Measurements from ENCODE around the gene SCNN1B.
"Not testable (repeated sequence)": the region's sequence is repeated elsewhere in the genome, so short reads cannot be mapped to it uniquely, and the experiment has no call there.

The SCNN1B gene

DNA sequence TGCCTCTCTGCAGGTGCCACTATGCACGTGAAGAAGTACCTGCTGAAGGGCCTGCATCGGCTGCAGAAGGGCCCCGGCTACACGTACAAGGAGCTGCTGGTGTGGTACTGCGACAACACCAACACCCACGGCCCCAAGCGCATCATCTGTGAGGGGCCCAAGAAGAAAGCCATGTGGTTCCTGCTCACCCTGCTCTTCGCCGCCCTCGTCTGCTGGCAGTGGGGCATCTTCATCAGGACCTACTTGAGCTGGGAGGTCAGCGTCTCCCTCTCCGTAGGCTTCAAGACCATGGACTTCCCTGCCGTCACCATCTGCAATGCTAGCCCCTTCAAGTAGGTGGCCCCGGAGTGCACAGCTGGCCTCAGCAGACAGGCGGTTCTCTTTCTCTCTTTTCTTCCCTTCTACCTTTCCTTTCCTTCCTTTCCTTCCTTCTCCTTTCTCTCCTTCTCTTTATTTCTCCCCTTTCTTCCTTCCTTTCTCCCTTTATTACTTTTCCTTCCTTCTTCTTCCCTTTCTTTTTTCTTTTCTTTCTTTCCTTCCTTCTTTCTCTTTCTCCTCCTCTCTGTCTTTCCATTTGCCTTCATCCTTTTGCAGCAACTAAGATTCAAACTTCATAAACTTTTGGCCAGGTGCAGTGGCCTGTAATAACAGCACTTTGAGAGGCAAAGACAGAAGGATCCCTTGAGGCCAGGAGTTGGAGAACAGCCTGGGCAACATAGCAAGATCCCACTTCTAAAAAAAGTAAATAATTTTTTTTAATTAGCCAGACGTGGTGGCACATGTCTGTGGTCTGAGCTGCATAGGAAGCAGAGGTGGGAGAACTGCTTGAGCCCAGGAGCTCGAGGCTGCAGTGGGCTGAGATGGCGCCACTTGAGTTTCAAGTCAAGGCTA, 46.7 kb downstream of the SCNN1B start:
- DNase-seq (ENCODE audit: low read depth in 4 of 4, low spot score in 1 of 4) = no peak

DNA sequence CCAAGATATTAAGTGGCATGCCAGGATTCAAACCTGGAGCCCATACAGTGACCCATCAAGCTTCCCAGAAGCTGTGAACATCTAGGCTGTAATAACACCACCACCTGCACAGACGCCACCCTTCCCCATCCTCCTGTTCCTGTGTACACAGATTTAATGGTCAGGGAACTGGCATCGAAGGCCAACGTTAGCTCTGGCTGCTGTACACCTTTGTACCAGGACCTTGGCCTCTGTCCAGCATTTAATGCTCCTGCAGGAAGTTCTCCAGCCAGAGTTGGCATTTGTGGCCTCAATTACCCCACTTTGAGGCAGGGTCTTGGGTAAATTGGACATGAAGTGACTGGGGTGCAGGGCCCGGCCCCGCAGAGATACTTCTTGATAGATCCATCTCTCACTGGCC, 49.3 kb downstream of the SCNN1B start:
- no peak for DNase-seq (ENCODE audit: low read depth in 4 of 4, low spot score in 1 of 4)

DNA sequence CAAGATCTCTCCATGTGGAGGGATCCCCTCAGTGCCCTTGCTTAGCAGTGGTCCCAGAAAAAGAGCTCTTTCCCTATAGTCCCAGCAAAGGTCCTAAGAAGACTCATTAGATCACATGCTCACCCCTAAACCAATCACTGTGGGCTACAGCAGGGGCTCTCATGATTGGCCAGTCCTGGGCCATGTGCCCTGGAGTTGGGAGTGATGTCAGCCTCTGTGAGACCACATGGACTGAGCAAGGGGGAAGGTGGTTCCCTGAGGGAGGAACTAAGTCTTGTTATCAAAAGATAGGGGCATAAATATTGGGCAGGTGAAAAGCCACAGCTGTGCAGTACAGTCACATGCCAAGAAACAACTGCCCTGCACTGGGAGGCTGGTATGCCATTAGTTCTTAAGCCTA, 51.3 kb downstream of the SCNN1B start:
- no peak for DNase-seq (ENCODE audit: low read depth in 4 of 4, low spot score in 1 of 4)

DNA sequence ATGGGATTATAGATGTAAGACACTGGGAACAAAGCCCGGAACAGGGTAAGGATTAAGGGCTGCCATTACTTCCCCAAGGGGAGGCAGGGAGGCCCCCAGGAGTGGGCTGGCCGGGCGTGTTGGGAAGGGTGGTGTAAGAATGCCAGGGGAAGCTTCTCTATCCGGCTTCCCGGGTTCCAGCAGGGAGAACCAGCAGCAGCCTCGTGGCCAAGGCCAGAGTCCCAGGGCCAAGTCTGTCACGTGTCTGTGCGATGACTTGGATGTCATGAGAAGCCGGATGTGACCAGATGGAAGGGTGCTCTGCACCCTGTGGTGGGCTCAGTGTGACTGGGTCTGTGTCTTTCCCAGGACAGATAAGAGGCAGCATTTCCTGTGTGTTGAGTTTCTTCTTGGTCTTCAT, 52.1 kb downstream of the SCNN1B start:
- DNase-seq (ENCODE audit: low read depth in 4 of 4, low spot score in 1 of 4) = no peak

GRCh38 chr16:23355106-23355670, 53.1 kb downstream of the SCNN1B start:
- no peak for DNase-seq (ENCODE audit: low read depth in 4 of 4, low spot score in 1 of 4)

DNA sequence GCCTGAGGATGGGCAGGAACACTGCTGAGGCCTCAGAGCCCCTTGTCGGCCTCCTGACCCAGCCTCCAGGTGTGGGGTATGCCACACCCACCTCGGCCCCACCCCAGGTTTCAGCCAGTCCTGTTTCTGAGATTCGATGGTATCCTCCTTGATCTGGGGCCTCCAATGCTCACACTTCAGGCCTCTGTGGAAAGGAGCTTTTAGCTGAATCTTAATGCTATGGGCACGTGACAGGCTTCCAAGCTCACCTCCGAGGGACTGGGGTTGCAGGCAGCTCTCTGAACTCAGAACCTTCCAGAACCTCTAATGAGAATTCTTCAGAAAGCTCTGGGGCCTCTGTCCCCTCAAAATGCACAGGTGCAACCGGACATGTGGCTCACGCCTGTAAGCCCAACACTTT, 54.8 kb downstream of the SCNN1B start:
- DNase-seq (ENCODE audit: low read depth in 4 of 4, low spot score in 1 of 4) = no peak

GRCh38 chr16:23357761-23358290, 55.7 kb downstream of the SCNN1B start:
- no peak for DNase-seq (ENCODE audit: low read depth in 4 of 4, low spot score in 1 of 4)

GRCh38 chr16:23359092-23359760, 57.1 kb downstream of the SCNN1B start:
- no peak for DNase-seq (ENCODE audit: low read depth in 4 of 4, low spot score in 1 of 4)

DNA sequence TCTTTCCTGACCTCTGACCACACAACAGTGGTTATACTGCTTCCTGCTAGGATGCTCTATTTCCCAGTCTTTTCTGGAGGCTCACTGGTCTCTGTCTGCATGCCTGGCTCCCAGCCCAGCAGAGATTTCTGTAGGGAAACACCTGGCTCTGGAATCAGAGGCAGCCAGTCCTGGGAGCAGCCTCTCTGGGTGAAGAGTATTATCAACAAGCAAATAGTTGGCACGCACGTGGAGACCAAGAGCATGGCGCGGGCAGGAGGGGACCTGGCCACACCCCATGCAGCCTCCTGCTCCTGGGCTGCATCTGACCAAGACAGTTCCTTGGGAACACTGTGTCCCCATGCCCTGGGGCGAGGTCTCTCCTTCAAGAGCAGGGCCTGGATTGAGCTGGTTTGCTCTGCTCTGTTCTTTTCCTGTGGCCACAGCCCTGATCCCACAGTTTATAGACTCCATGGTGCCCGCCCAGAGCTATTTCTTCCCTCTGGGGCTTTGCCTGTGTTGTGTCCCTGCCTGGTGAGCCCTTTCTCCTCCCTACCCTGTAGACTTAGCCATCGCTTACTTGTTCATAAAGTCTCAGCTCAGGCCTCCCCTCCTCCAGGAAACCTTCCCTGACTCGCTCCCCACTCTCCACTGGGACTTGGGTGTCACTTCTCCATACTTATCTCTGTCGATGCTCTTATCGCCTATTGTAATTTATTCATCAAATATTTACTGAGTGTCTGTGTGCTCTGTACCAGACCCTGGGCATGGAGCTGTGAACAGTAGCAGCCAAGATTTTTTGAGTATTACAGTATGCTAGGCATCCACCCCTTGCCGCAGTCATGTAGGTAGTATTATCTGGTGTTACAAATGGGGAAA, 60.6 kb downstream of the SCNN1B start:
- no peak for DNase-seq (ENCODE audit: low read depth in 4 of 4, low spot score in 1 of 4)

- DNase-seq (ENCODE audit: low read depth in 4 of 4, low spot score in 1 of 4) = no peak
These were observed 63.6 kb downstream of the SCNN1B start for GRCh38 chr16:23365602-23366240.

- DNase-seq (ENCODE audit: low read depth in 4 of 4, low spot score in 1 of 4) = not testable (repeated sequence)
These were observed 64.2 kb downstream of the SCNN1B start for GRCh38 chr16:23366341-23366740.

GRCh38 chr16:23367564-23367963, 65.5 kb downstream of the SCNN1B start:
- no peak for DNase-seq (ENCODE audit: low read depth in 4 of 4, low spot score in 1 of 4)

- no peak for DNase-seq (ENCODE audit: low read depth in 4 of 4, low spot score in 1 of 4)
These were observed 65.9 kb downstream of the SCNN1B start for GRCh38 chr16:23367988-23368387.

DNA sequence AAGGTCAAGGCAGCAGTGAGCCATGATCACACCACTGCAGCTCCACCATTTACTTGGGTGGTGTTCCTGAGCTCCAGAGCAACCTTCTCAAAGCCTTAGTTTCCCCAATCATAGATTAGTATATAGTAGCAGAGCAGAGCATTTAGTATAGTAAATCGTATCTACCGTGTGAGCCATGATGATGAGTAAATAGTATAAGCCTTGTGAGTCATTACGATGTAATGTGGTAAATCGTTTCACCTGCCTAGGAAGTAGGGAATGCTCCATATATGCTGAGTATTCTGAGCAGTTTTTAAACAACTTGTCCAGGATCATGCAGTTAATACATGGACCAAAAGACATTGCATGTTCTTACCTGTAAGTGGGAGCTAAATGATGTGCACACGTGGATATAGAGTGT, 66.4 kb downstream of the SCNN1B start:
- no peak for DNase-seq (ENCODE audit: low read depth in 4 of 4, low spot score in 1 of 4)

DNA sequence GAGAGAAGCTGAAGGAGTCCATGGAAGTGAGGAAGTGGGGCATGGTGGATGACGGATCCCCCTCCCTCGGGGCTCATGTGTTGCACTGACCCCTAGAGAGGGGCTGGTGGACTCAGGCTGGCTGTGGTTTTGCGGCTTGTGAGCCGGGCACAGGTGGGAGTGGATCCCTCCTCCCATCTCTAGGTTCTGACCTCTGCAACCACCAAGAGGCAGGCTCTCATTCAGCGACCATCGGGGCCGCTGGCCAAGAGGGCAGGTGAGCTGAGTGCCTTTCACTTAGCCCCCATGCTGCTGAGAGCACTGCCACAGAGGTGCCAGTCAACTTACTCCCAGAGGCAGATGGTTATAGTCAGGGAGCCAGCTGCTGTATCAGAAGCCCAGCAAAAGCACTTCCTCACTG, 67.3 kb downstream of the SCNN1B start:
- no peak for DNase-seq (ENCODE audit: low read depth in 4 of 4, low spot score in 1 of 4)

DNA sequence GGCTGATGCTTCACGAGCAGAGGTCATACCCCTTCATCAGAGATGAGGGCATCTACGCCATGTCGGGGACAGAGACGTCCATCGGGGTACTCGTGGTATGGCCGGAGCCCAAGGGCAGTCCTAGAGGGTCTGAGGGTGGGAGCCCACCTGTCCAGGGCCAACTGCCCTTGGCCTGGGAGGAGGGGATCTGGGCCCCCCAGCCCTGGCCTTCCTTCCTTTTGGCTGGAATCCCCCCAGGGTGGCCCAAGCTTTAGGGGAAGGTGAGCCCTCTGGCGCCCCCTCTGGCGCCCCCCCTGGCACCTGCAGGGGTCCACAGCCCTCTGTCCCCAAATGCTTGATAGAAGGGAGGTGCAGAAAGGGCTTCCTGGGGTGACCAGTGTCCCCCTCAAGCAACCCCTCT, 69.3 kb downstream of the SCNN1B start:
- no peak for DNase-seq (ENCODE audit: low read depth in 4 of 4, low spot score in 1 of 4)

DNA sequence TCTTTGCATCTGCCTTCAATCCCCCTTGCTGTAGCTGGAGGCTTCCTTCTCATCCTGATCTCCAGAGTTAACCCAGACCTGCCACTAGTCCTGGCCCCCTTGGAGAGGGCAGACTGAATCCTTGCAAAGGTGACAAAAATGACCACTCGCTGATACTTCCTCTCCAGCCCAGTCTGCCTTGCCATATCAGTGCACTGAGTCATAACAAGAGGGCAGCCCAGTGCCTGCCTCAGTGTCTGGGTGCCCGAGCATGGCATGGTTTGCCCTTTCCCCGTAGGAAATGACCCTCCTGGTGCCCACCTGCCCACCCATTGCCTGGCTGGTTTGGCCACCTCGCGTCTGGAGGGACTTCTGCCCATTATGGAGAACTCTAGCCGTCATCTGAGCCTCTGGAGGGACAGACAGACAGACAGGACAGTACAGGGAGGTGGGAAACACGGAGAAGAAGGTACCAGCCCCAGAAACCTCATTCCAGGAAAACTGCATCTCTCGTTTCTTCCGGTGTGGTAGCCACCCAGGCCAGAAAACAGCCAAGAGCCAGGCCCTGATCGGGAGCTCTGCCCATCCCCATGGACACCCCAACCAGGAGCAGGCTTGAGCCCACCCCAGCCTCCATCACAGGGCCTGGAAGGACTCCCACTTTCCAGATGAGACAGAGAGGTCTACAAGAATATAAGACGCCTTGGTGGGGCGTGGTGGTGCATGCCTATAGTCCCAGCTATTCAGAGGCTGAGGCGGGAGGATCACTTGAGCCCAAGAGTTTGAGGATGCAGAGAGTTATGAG, 71.5 kb downstream of the SCNN1B start:
- no peak for DNase-seq (ENCODE audit: low read depth in 4 of 4, low spot score in 1 of 4)

DNA sequence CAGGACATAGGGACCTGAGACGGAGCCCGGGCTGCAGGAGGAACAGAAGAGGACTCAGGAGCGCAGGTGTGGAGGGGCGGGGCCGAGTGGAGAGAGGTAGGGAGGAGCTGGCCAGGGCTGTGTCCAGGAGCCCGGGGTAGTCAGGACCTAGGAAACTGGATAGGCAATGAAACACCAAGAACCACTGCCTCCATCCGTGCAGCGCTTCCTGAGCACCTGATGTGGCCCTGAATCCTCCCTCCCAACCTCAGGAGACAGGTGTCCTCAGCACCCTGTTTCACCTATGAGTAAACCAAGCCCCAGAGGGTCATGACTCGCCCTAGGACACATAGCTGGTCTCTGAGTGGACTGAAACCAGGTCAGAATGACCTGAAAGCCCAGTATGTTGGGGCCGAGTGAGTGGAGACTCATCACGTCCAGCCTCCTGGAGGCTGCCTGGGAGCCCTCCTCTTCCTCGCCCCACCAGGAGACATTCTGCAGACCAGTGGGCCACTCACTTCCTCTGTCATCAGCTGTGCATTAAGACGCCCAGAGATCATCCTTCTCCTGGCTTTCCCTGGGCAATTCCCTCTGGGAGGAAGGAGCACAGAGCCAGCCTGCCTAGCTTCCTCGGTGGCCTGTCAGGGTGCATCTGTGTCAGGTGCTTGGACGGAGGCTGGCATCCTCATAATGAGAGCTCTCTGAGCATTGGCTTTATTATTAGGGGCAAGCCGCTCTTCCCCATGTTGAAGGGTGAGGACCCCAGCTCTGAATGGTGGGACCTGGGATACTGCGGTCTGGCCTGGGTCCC, 72.8 kb downstream of the SCNN1B start:
- DNase-seq (ENCODE audit: low read depth in 4 of 4, low spot score in 1 of 4) = no peak

GRCh38 chr16:23375643-23376042, 73.5 kb downstream of the SCNN1B start:
- DNase-seq (ENCODE audit: low read depth in 4 of 4, low spot score in 1 of 4) = no peak
